GM19452 (cell line): ENCODE measurements around the gene GLIS2.
A peak's percentile ranks its signal among the peaks of the same experiment; 100 is the strongest.

ENCODE experiments used
- ATAC-seq: cut with Tn5 transposase; IDR thresholded peaks from one replicate; pipeline ENCODE4 v1.9.1; 2021; ENCODE audit not compliant: unreplicated experiment

The GLIS2 gene

DNA sequence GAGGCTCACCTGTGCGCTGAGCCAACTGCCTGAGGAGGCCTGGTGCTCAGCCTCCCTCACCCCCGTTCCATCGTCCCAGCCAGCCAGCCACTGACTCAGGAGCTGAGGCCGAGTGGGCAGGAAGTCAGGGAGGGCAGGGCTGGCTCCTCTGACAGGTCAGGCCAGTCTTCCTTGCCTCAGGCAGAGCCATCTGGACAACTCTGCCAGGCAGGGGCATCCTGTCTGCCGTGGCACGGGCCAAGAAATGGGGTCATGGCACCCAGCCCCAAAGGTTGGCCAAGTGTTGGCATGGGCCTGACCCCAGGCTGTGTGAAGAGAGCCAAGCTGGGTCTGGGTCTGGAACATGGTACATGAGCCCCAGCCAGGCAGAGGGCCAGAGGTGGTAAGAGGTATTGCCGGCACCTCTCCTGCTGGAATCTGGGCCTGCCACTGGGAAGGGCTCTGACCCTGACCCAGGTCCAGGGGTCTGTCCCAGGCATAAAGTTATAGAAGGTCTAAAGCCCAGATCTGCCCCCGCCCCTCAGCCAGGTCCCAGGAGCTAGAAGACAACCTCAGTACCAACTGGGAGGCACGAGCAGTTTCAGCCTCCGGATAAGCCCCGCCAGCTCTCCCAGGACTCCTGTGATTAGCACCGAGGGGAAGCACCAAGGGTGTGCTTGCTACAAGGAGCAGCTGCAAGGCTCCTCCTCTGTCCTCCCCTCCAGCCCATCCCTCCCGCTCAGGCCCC is 53.3 kb downstream of the GLIS2 start:
- no peak for ATAC-seq

DNA sequence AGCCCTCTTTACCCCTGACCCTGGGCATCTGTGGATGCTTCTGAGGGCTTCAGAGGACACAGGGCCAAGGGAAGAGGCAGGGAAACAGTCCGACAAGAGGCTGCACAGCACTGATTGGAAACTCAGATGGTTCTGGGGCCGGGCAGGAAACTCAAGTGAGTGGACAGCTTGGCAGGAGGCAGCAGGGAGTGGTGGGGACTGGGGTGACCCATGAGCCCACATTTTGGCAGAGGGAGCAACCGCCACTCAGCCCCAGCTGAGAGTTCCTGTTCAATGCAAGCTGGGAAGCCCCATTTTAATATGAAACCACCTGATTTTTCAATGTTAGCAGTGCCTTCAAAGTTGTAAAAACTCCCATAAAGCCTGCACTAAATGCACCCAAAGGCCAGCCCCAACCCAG is 54.3 kb downstream of the GLIS2 start:
- no peak for ATAC-seq

- ATAC-seq: no peak
These were observed 54.9 kb downstream of the GLIS2 start for GRCh38 chr16:4370570-4371356.

DNA sequence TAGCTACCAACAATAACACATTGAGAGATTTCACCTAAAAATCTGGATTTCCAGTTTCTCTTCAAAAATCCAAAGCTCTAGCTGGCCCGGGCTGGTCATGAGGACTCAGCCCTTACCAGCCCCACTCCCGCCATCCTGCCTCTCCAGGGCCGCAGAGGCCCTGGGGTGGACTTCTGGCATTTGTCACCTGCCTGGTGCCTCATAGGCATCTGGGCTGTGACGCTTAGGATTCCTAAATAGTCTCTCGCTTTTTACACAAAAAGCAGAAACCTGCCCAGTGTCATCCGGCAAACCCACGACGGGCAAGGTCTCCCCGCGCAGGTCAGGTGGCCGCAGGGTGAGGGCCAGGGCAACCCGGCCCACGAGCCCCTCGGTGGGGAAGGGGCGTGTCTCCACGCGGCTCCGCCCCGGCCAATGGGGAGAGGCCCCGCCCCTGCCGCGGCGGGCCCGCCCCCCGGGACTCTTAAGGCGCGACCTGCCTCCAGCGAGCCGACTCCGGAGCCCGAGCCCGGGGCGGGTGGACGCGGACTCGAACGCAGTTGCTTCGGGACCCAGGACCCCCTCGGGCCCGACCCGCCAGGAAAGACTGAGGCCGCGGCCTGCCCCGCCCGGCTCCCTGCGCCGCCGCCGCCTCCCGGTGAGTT is 55.6 kb downstream of the GLIS2 start, which contains the start of gene VASN:
Gene VASN, plus strand, starts transcription at position 492 of the 644 bp plus-strand sequence. CDS start 9,030 bp downstream, outside the sequence.
- peak; percentile 61 for ATAC-seq

DNA sequence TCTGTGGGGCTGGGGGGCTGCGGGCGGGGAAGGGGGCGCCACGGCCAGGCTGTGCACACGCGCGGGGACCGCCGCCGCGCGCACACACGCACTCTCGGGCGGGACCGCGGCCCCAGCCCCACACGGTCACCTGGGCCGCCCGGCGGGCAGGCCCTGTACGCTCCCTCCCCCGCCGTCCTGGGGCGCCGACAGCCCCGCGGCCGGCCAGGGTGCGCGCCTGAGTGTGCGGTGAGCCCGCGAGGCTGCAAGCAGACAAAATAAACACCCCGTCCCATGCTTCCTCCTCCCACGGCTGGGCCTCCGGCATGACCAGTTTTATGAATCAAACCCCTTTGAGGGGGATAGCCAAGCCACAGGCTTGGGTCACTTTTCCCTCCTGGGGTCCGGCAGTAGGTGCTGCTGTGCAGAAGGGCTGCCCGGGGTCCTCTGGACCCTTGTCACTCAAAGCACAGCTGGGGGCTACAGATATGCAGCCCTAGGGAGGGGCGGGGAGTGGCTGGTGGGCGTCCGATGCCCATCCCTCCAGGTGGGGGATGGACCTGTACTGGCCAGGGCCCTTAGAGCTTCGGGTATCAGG is 56.2 kb downstream of the GLIS2 start:
- ATAC-seq: peak; percentile 31

DNA sequence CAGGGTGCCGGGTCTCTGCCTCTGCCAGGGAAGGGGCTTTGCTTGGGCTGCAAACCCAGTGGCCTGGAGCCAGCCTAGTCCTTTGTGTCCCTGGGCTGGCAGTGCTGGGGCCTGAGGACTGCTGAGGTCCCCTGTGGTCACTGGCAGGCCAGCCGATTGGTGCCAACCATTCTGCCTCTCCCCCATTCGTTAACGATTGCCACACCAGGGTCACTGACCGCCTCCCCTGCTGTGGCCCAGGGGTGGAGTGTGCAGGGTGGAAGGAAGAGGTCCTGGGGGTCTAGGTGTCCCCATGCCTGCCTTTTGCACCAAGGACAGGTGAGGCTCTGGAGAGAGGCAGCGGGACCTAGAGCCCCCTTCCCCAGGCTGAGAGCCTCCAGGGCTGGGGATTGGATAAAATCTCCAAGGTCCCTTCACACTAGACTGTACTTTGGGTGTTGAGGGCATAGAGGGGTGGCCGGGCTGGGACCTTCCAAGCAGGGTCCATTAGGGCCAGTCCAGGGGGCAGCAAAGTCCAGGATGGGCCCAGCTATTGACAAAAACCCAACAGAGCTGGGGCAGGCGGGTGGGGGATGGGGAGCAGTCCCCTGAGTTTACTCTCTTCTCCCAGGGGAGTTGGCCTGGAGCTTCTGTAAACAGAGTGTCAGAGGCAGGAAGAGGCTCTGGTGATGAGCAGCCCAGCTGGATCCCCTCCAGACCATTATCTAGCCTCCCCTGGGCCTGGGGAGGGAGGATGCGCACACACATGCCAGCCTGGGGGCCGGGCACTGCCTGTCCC is 56.9 kb downstream of the GLIS2 start:
- ATAC-seq: no peak

GRCh38 chr16:4373356-4373908 is 57.6 kb downstream of the GLIS2 start:
- no peak for ATAC-seq

DNA sequence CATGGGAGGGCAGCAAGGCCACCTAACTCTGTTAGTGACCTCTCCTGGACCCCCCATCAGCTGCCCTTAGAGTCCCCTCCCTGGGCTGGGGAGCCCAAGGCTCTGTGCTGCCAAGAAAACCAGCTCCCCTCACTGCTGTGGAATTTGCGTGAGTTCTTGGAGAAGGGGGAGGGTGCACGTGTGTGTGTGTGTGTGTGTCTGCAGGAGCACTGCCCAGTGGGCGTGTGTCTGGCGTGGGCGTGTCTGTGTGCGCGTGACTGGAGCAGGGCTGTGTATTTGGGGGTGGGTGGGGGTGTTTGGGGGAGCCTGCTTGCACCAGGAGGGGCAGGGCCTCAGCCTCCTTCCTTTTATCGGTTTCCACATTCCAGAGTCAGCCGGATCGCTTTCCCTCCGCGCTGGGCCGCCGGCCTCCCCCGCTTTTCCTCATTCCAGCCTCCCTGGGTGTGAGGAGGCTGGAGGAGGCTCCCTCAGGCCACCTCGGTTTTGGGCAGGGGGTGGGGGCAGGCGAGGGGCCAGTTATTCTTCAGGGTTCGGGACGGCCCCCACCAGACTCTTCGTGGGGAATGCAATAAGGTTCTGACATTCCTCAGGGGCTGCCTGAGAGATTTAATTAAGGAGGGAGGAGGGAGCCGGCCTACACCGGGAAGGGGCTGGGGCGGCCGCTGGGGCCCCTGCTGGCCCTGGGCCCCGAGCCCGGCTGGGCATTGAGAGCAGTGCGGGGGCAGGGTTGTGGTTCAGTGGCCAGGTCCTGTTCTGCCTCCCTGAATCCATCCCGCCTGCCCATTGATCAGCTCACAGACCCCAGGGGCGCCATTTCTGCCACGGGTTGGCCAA is 58.3 kb downstream of the GLIS2 start:
- ATAC-seq: no peak

GRCh38 chr16:4375717-4376116 is 59.9 kb downstream of the GLIS2 start:
- ATAC-seq: no peak

DNA sequence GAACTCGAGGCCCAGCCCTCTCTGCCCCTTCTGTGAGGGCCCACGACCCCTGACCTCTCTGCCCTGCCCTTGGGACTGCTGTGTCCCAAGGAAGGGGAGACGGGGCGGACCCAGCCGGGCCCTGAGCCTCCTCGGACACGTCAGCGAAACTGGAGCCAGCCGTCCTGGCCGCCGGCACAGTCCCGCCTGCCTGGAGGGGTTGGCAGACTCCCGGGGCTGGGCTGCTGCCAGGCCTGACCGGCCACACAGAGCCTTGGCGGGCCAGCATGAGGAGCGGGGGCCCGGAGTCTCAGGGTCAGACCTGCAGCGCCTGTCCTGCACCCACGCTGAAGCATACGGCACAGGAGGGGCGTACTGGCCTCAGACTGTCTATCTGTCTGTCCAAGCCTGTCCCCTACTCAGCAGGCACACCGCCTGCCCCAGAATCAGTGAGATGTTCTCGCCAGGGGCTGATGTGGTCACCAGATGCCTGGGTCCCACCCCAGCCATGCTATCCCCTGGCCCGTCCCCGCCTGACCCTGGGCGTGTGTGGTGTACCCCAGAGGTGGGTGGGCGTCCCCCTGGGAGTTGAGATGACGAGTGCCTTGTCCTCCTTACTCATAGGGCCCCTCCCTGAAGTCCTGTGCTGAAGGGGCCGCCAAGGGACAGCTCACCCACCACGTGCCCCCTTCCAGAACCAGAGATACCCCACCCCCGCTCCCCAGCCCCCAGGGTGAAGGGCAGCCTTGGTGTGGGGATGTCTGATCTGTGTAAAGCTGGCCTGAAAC is 60.4 kb downstream of the GLIS2 start:
- no peak for ATAC-seq

DNA sequence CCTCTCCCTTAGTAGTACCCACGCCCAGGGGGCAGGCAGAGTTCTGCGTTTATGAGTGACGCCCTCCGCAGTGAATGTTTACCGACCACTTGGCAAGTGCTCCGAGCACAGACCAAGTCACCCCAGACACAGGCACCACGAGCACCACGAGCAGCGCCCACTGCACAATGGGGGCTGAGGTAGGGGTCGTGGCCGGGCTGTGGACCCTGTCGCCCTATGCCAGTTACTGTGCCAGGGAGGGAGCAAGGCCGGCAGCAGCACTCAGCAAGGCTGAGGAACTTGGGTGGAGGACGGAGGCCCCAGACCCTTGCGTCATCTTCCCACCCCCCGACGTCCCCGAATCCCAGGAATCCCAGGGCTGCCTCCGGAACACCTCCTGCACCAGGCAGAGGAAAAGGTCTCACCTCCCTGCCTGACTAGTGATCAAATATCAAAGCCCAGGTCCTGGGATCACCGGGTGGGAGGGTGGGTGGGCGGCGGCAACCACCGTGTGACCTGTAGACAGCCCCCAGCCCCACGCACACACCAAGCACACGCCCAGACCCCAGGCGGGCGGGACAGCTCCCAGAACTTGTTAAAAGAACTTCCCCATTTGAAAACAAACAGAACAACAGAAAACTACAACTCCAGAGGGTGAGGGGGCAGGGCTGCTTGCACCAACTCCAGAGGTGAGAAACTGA is 61.2 kb downstream of the GLIS2 start:
- no peak for ATAC-seq

DNA sequence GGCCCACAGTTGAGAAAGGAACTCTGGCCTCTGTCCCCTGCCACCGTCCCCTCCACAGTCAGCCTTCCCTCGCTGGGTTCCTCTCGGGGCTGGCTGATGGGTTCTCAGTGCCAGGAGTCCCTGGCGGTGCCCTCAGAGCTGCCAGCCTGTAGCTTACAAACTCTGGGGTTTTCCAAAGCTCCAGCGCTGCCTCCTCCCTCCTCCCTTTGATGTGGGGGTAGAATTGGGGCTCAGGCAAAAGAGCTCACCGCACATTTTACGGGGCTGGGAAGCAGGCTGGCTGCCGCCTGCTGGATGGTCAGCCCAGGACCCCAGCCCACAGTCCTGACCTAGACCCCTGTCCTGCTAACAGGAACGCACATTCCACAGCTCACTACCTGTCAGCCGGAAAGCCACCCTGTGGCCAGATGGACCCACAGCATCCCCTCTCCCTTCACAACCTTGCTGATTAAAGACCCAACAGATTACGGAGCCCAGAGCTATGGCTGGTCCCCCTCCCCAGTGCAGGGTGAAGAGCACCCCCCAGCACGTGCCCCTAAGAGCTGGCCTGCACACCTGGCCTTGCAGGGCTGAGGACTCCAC is 61.8 kb downstream of the GLIS2 start:
- no peak for ATAC-seq

DNA sequence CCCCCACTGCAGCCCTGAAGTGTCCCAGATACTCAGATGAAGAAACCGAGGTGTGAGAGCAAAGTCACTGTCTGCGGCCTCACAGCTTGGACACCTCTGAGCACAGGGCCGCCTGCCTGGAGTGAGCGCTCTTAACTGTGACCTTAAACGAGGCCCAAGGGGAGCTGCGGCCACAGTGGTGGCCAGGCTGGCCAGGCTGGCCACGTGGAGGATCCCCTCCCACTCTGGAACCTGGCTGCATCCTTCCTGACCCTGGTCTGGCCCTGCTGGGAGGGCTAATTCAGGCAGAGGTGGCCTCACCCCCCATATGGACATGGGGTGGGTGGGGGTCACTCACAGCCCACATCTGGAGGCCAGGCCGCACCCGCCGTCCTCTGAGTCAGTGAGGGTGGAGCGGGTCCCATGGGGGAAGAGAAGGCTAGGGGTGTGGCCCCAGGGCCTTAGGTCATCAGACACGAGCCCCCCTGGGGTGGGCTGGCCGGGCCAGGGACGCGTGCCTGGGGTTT is 62.3 kb downstream of the GLIS2 start:
- no peak for ATAC-seq

- ATAC-seq: no peak
These were observed 63.3 kb downstream of the GLIS2 start for GRCh38 chr16:4378999-4379690.

- ATAC-seq: no peak
These were observed 64.5 kb downstream of the GLIS2 start for GRCh38 chr16:4380119-4381063.
